Stimulated activated CD8-positive, alpha-beta memory T cell treated with anti-CD3 and anti-CD28 coated beads, Interleukin-15, amount 100 ng/mL, for 4 hours (primary cell): Measurements from ENCODE around the gene ABCB9.
"Not testable (repeated sequence)": the region's sequence is repeated elsewhere in the genome, so short reads cannot be mapped to it uniquely, and the experiment has no call there.

ENCODE experiments used
- DNase-seq, 2 donors: peaks; one replicate each; pipeline ENCODE4 v3.0.0-alpha.2; 2020; ENCODE audit warnings: low read depth in 2 of 2

The ABCB9 gene

GRCh38 chr12:122965851-122966742 is at the start of gene ABCB9:
ABCB9 (minus strand) TSS chr12:122966463; CDS start chr12:122960235, 6,228 bp downstream.
- DNase-seq: peak; percentile 83 to 86

GRCh38 chr12:123014473-123014872 is 48.2 kb upstream of the ABCB9 start:
- DNase-seq: not testable (repeated sequence)

GRCh38 chr12:123013185-123014095 is 47.2 kb upstream of the ABCB9 start:
- no peak for DNase-seq

GRCh38 chr12:123011701-123012100 is 45.4 kb upstream of the ABCB9 start:
- no peak for DNase-seq

- DNase-seq: no peak
These were observed 44.4 kb upstream of the ABCB9 start for GRCh38 chr12:123010681-123011080.

GRCh38 chr12:123010110-123010509 is 43.8 kb upstream of the ABCB9 start:
- no peak for DNase-seq

- DNase-seq: no peak
These were observed 40.7 kb upstream of the ABCB9 start for GRCh38 chr12:123006977-123007376.

GRCh38 chr12:123005081-123005626 is 38.9 kb upstream of the ABCB9 start:
- no peak for DNase-seq

- no peak for DNase-seq
These were observed 38.0 kb upstream of the ABCB9 start for GRCh38 chr12:123004287-123004686.

GRCh38 chr12:123003257-123003656 is 37.0 kb upstream of the ABCB9 start:
- no peak for DNase-seq

GRCh38 chr12:123001464-123001863 is 35.2 kb upstream of the ABCB9 start:
- DNase-seq: no peak

GRCh38 chr12:123000578-123000977 is 34.3 kb upstream of the ABCB9 start:
- DNase-seq: no peak

- no peak for DNase-seq
These were observed 33.7 kb upstream of the ABCB9 start for GRCh38 chr12:122999986-123000420.

- no peak for DNase-seq
These were observed 33.1 kb upstream of the ABCB9 start for GRCh38 chr12:122999196-122999946.

GRCh38 chr12:122998316-122998715 is 32.1 kb upstream of the ABCB9 start:
- DNase-seq: no peak

GRCh38 chr12:122997343-122998250 is 31.3 kb upstream of the ABCB9 start:
- no peak for DNase-seq

- no peak for DNase-seq
These were observed 30.5 kb upstream of the ABCB9 start for GRCh38 chr12:122996621-122997342.

GRCh38 chr12:122996188-122996601 is 29.9 kb upstream of the ABCB9 start:
- no peak for DNase-seq

GRCh38 chr12:122995503-122996187 is 29.4 kb upstream of the ABCB9 start:
- no peak for DNase-seq
